ENCODE measurements around the gene KCNMA1. TPM values are rescaled to one million over a fixed set of nuclear protein-coding genes. Genes with fewer than 3 reads are reported as not detected.
"Not testable (repeated sequence)": the region's sequence is repeated elsewhere in the genome, so short reads cannot be mapped to it uniquely, and the experiment has no call there.

KCNMA1 gene
- total RNA-seq, 1 experiment from 2014 or later, result 143 TPM

GRCh38 chr10:77591238-77591880 lies 46.2 kb downstream of the KCNMA1 start:
- no peaks in the 10 kb centered on the region for H3K36me3 ChIP-seq (ENCODE audit: low read depth, low read length)
- intact Hi-C loops (cut with micrococcal nuclease), result loop anchor here (5.0 kb wide), 1 partner anchor 199 kb away; no protein-coding TSS in a partner anchor
- no peak for DNase-seq
- H3K4me3 ChIP-seq (ENCODE audit: low read length), result no peak overlapping the region
- ATAC-seq, result no peak
- H4K20me1 ChIP-seq (ENCODE audit: low read length), result no peaks in the 10 kb centered on the region
- peaks cover 58% of the 10 kb centered on the region for H3K4me1 ChIP-seq (ENCODE audit: insufficient read depth, low read length)
- BruUV-seq (replicated peaks), result no TSS peak
- no peak overlapping the region for H3K27ac ChIP-seq (ENCODE audit: low read length)
- no peaks in the 10 kb centered on the region for H3K27me3 ChIP-seq (ENCODE audit: low read length)
- ChIA-PET POLR2A (ENCODE audit: unreplicated experiment) (no interaction called here), CTCF (no interaction called here)
- H3K9me2 ChIP-seq (replicated peaks; ENCODE audit: low read length), result no peaks in the 10 kb centered on the region
- no peaks in the 10 kb centered on the region for H3K9me3 ChIP-seq (ENCODE audit: low read length)
- H3F3A ChIP-seq (ENCODE audit: low read length, unreplicated experiment), result no peaks in the 10 kb centered on the region
- H3K4me2 ChIP-seq (ENCODE audit: low read length), result no peak overlapping the region
- H3K79me2 ChIP-seq (ENCODE audit: low read length), result peaks cover 76% of the 10 kb centered on the region
- no peak overlapping the region for H2AFZ ChIP-seq (ENCODE audit: low read length)
- TF ChIP-seq EZH2phosphoT487 (IDR thresholded peaks at IDR 0.05; ENCODE audit: borderline replicate concordance, low read length), result no peak
- no peak for TF ChIP-seq CTCF (conservative IDR thresholded peaks at IDR 0.05; ENCODE audit: low read depth, low read length)
- no peak for TF ChIP-seq EZH2 (IDR thresholded peaks at IDR 0.05; ENCODE audit: low read length, unreplicated experiment)
- no peak overlapping the region for H3K9ac ChIP-seq (ENCODE audit: low read length)

- H3K79me2 ChIP-seq (ENCODE audit: low read length), result peaks cover 77% of the 10 kb centered on the region
- intact Hi-C loops (cut with micrococcal nuclease), result loop anchor here (5.0 kb wide), 1 partner anchor 198 kb away; no protein-coding TSS in a partner anchor
- 0 out of 2 replicates have a peak, but pooled peaks cover 4% of the 10 kb centered on the region for H3K36me3 ChIP-seq (ENCODE audit: low read depth, low read length)
- H3K4me1 ChIP-seq (ENCODE audit: insufficient read depth, low read length), result peaks cover 63% of the 10 kb centered on the region
- no peaks in the 10 kb centered on the region for H3F3A ChIP-seq (ENCODE audit: low read length, unreplicated experiment)
- no peak for DNase-seq
- H3K4me3 ChIP-seq (ENCODE audit: low read length), result no peak overlapping the region
- no peak overlapping the region for H2AFZ ChIP-seq (ENCODE audit: low read length)
- no peak overlapping the region for H3K27ac ChIP-seq (ENCODE audit: low read length)
- ChIA-PET POLR2A (ENCODE audit: unreplicated experiment) (no interaction called here), CTCF (no interaction called here)
- no peak overlapping the region for H3K9ac ChIP-seq (ENCODE audit: low read length)
- H3K4me2 ChIP-seq (ENCODE audit: low read length), result no peak overlapping the region
- H4K20me1 ChIP-seq (ENCODE audit: low read length), result no peaks in the 10 kb centered on the region
- TF ChIP-seq EZH2 (IDR thresholded peaks at IDR 0.05; ENCODE audit: low read length, unreplicated experiment), result no peak
- no peak for TF ChIP-seq EZH2phosphoT487 (IDR thresholded peaks at IDR 0.05; ENCODE audit: borderline replicate concordance, low read length)
- no peak for TF ChIP-seq CTCF (conservative IDR thresholded peaks at IDR 0.05; ENCODE audit: low read depth, low read length)
- H3K27me3 ChIP-seq (ENCODE audit: low read length), result no peaks in the 10 kb centered on the region
- H3K9me2 ChIP-seq (replicated peaks; ENCODE audit: low read length), result no peaks in the 10 kb centered on the region
- no TSS peak for BruUV-seq (replicated peaks)
- no peaks in the 10 kb centered on the region for H3K9me3 ChIP-seq (ENCODE audit: low read length)
- ATAC-seq, result no peak
These were observed 47.0 kb downstream of the KCNMA1 start for GRCh38 chr10:77590344-77591237.

GRCh38 chr10:77589703-77590102 lies 47.9 kb downstream of the KCNMA1 start:
- H3K36me3 ChIP-seq (ENCODE audit: low read depth, low read length); POLR2A ChIA-PET (ENCODE audit: unreplicated experiment); H3F3A ChIP-seq (ENCODE audit: low read length, unreplicated experiment); H3K27ac ChIP-seq (ENCODE audit: low read length); H4K20me1 ChIP-seq (ENCODE audit: low read length); H3K4me2 ChIP-seq (ENCODE audit: low read length); H3K4me3 ChIP-seq (ENCODE audit: low read length); H3K9ac ChIP-seq (ENCODE audit: low read length); H3K9me2 ChIP-seq (replicated peaks; ENCODE audit: low read length); CTCF ChIA-PET; H3K9me3 ChIP-seq (ENCODE audit: low read length); H3K27me3 ChIP-seq (ENCODE audit: low read length); BruUV-seq (replicated peaks); DNase-seq; ATAC-seq; H2AFZ ChIP-seq (ENCODE audit: low read length): not testable (repeated sequence)
- Histone ChIP-seq H3K4me1 (ENCODE audit: insufficient read depth, low read length) (peaks cover 70% of the 10 kb centered on the region), H3K79me2 (ENCODE audit: low read length) (peaks cover 79% of the 10 kb centered on the region)
- intact Hi-C loops (cut with micrococcal nuclease), result loop anchor here (5.0 kb wide), 1 partner anchor 197 kb away; no protein-coding TSS in a partner anchor

Data from PC-3 (cell line).